LNCaP clone FGC (cell line): ENCODE data around the gene TP63.

ENCODE experiments used
- DNase-seq: peaks from one replicate; pipeline ENCODE4 v3.0.0-alpha.2; 2011; ENCODE audit warnings: low read depth
- H3K4me3 ChIP-seq: 2 replicates; pipeline ENCODE4 v1.5.1; 2011; ENCODE audit warnings: mild to moderate bottlenecking, low read depth, low read length, control low read depth
- TF ChIP-seq, protein P1 (sequence below): IDR thresholded peaks from 2 replicates; pipeline ENCODE4 v1.5.1; 2012; ENCODE audit warnings: mild to moderate bottlenecking; ENCODE audit not compliant: control insufficient read depth, insufficient read depth; ENCODE audit errors: extremely low read depth

TP63 gene

DNA sequence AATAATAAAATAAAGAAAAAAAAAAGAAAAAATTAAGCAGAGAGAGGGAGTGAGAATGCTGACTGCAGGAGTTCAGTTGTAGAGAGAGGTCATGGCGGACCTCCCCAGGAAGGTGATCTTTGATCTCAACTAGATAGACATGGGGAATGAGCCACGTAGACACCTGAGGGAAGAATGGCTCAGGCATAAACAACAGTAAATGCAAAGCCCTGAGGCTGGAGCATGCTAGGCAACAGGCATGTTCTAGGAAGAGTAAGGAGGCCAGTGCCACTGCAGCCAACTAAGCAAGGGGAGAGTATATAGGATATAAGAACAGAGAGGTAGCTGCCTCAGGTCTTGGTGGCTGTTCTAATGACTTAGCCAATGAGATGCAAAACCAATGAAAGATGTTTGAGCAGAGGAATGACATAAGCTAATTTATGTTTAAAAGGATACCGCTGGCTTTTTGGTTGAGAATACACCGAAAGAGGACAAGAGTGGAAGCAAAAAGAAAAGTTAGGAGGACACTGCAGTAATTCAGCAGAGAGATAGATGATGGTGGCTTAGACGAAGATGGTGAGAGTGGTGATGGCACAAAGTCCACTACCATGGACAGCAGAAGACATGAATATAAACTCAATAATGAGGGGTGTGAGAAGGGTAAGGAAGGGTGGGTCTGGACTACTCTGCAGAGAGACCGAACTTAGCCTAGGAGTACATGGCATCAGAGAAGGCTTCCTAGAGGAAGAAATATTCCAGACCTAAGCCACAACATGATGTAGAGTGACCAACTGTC lies 314.9 kb downstream of the TP63 start:
- no peak for DNase-seq
- H3K4me3 ChIP-seq, result no peak overlapping the region
- TF ChIP-seq, protein P1, sequence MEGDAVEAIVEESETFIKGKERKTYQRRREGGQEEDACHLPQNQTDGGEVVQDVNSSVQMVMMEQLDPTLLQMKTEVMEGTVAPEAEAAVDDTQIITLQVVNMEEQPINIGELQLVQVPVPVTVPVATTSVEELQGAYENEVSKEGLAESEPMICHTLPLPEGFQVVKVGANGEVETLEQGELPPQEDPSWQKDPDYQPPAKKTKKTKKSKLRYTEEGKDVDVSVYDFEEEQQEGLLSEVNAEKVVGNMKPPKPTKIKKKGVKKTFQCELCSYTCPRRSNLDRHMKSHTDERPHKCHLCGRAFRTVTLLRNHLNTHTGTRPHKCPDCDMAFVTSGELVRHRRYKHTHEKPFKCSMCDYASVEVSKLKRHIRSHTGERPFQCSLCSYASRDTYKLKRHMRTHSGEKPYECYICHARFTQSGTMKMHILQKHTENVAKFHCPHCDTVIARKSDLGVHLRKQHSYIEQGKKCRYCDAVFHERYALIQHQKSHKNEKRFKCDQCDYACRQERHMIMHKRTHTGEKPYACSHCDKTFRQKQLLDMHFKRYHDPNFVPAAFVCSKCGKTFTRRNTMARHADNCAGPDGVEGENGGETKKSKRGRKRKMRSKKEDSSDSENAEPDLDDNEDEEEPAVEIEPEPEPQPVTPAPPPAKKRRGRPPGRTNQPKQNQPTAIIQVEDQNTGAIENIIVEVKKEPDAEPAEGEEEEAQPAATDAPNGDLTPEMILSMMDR, result no peak
